SIG-M5 (cell line): Measurements from ENCODE around the gene CALM1.

ENCODE experiments used
- DNase-seq: peaks from one replicate; lab custom pipeline; 2025; lab: John Stamatoyannopoulos, UW

CALM1 gene

GRCh38 chr14:90409209-90409730, 12.4 kb downstream of the CALM1 start:
- no peak for DNase-seq

DNA sequence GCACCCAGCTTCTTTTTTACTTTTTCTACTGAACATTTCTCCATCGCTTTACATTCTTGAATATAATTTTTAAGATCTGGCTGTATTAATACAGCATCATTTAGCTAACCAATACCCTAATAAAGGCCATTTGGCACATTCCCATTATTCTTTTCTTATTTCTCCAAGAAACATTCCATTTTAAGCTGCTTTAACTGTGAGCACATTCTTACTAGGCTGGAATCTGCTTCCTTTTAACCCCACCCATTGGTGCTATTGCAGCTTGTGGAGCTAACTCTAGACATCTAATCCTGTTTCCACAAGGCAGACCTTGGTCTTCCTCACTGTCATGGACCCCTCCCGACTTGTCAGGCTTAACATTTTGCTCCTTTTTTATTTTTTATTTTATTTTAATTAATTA, 15.2 kb downstream of the CALM1 start:
- no peak for DNase-seq

DNA sequence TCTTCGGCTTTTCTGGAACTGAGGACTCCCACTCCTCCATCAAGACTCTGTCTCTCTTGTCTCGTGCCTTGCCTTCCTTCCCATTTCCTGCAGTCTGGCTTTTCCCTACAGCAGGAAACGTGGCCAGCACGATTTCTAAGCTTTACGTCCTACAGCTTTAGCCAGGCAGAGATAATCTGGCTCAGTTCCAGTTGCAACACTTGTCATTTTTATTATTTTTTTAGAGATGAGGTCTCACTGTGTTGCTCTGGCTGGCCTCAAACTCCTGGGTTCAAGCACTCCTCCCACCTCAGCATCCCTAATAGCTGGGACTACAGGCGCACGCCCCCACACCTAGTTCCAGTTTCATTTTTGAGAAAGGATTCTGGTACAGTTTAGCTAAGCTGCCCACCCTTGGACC, 19.9 kb downstream of the CALM1 start:
- DNase-seq = no peak

GRCh38 chr14:90418053-90418452, 21.2 kb downstream of the CALM1 start:
- no peak for DNase-seq

GRCh38 chr14:90419200-90419599, 22.4 kb downstream of the CALM1 start:
- DNase-seq = no peak

DNA sequence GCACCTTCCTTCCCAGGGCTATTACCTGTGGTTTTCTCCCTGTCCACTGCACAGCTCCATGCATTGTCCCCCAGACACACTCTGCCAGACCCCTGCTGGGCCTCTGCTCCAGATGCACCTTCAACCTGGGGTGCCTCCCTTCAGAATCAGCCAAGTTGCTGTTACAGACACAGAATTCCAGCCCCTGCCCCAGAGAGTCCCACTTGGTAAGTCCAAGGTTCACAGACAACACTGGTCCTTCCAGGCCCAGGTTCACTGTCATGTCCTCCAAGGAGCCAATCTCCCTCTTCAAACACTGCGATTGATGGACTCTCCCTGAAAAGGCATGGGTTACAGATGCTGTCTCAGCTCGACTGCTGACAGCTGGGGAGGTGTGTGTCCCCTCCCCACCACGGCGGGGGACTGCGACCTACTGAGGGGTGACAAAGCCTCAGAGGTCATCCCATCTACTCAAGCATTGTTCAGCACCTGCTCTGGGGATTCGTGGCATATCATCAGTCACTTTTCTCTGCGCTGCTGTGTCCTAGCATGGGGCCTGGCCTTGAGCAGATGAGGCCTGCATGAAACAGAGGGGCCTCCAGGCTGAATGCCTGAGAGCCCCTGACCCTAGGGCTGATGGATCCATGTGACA, 24.3 kb downstream of the CALM1 start:
- DNase-seq = no peak

DNA sequence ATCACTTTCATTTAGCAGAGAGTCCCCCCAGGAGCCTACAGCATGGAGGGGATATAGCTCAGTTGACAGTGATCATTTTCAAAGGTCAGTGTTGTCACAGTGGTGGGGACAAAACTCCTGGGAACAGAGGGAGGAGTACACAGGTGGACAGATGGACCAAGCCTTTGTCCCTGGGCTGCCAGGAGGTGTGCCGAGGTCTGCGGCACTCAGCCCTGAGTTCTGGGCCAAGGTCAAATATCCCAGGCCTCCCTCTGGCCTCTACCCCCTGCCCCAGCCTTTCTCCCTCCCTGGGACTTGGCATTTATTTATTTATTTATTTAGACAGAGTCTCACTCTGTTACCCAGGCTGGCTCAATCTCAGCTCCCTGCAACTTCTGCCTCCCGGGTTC, 24.8 kb downstream of the CALM1 start:
- no peak for DNase-seq

- DNase-seq = no peak
Observed at GRCh38 chr14:90423166-90423565, 26.3 kb downstream of the CALM1 start.

DNA sequence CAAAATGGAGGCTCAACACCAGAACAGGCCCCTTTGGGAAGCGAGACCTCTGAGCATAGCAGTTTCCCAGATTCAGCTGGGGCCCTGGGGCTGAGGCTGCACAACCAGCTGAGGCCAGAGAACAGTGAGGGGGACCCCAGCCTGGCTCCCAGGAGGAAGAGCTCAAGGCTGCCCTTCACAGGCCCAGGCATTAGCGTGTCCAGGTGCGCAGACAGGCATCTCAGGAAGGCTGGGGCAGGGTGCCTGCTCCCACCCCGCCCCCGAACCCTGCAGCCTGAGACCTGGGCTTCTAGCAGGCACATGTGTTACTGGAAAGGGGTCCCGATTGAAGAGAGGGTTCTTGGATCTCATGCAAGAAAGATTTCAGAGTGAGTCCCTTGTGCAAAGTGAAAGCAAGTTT, 27.2 kb downstream of the CALM1 start:
- no peak for DNase-seq

DNA sequence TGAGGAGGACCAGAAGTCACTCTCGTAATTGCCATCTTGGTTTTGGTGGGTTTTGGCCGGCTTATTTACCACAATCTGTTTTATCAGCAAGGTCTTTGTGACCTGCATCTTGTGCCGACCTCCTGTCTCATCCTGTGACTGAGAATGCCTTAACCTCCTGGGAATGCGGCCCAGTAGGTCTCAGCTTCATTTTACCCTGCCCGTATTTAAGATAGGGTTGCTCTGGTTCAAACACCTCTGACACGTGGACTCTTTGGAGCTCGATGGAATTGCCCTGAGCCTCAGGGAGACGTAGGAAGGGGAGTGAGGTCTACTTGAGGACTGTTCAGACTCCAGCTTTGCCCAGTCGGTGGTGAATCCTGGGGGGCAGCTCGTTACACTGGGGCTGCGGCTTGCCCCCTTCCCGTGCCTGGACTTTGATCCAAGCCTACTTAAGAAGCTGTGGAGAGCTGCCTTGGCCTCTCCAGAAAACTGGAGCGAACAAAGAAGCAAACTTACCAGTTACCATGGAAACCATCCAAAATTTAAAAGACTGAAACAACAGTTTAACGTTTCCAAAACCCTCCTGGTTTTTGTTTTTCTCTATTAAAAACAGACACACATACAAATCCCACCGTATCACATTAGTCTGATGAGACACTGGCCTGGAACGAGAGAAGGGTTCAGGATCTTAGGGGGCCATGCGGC, 28.0 kb downstream of the CALM1 start:
- no peak for DNase-seq

- no peak for DNase-seq
Observed at GRCh38 chr14:90425373-90425879, 28.6 kb downstream of the CALM1 start.

GRCh38 chr14:90426031-90426540, 29.3 kb downstream of the CALM1 start:
- DNase-seq = no peak

- no peak for DNase-seq
Observed at GRCh38 chr14:90426663-90427062, 29.8 kb downstream of the CALM1 start.

DNA sequence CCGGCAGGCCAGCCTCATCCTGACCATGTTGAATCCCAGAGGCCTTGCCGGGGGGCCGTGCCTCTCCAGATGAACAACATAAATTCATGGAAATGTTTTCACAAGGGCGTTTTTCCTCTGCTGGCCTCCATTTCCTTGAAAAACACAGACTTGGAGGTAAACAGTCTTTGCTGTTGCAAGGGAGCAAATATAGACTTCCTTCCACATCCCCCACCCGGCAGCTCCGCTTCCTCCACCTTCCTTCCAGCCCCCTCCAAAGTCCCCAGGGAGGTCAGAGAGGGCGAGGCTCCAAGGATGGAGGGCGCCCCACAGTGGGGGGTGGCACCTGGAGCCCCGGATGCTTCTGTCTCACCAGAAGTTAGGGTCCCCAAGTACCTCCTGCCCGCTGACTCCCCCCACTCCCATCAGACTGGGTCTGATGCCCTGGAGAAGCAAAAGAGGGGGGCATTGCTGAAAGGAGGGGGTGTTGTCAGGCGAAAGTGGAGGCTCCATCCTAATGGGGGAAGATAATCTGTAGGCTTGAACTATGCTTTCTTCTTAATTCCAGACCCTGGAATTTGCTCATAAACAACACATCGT, 31.1 kb downstream of the CALM1 start:
- DNase-seq = no peak

DNA sequence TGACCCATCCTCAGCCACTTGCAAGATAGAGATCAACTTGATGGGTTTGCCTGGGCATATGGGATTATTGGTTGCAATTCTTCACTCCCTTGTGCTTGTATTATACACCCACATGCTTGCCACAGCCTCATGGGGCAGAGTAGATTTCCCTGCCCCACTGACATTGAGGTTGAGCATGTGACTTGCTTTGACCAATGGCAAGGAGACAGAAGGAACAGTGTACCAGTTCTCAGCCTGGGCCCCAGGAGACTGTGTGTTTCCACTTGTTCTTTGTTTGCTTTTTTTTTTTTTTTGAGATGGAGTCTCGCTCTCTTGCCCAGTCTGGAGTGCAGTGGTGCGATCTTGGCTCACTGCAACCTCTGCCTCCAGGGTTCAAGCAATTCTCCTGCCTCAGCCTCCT, 31.8 kb downstream of the CALM1 start:
- DNase-seq = no peak

GRCh38 chr14:90429236-90429635, 32.4 kb downstream of the CALM1 start:
- DNase-seq = no peak

GRCh38 chr14:90429754-90430153, 32.9 kb downstream of the CALM1 start:
- no peak for DNase-seq

- DNase-seq = no peak
Observed at GRCh38 chr14:90434370-90435020, 37.7 kb downstream of the CALM1 start.

GRCh38 chr14:90438841-90439240, 42.0 kb downstream of the CALM1 start:
- no peak for DNase-seq

- DNase-seq = no peak
Observed at GRCh38 chr14:90440021-90440451, 43.2 kb downstream of the CALM1 start.

DNA sequence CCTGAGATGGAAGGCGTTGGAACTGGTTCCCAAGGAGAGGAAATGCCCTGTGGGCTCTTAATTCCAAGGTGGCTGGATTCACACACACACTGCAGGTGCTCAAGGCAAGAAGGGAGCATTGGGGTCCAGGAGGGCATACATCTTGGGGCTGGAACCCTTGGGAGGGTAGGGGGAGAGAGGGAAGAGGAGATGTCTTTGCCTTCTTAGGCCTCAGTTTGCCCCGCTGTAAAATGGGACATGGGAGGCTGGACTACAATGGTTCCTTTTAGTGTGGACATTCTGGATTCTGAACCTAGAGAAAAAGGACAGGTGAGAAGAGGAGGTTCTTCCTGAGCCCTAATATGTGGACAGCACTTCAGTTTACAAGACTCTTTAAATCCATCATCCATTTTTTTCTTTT, 43.8 kb downstream of the CALM1 start:
- DNase-seq = no peak

DNA sequence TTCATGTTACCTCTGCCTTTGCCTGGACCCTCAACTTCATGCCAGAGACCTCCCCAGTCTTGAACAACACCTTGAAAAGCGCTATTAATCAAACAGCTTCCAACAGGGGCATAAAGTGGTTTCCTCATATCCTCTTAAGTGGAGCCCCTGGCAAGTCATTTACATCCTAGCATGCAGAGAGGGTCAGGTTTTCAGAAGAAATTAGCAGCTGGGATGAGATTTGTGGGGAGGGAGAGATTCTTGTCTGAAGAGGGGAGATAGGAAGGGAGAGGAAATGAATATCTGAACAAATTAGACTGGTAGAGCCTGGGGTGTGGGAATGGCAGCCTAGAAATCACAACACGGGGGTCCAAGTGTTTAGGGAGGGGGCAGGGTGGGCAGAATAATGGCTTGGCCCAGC, 45.6 kb downstream of the CALM1 start:
- no peak for DNase-seq
